GM19238 (cell line): ENCODE results near the gene TMEM208.

Source experiments
- DNase-seq: peaks from one replicate; pipeline ENCODE4 v3.0.0; 2011; ENCODE audit warnings: low spot score; ENCODE audit not compliant: insufficient read length

TMEM208 gene

DNA sequence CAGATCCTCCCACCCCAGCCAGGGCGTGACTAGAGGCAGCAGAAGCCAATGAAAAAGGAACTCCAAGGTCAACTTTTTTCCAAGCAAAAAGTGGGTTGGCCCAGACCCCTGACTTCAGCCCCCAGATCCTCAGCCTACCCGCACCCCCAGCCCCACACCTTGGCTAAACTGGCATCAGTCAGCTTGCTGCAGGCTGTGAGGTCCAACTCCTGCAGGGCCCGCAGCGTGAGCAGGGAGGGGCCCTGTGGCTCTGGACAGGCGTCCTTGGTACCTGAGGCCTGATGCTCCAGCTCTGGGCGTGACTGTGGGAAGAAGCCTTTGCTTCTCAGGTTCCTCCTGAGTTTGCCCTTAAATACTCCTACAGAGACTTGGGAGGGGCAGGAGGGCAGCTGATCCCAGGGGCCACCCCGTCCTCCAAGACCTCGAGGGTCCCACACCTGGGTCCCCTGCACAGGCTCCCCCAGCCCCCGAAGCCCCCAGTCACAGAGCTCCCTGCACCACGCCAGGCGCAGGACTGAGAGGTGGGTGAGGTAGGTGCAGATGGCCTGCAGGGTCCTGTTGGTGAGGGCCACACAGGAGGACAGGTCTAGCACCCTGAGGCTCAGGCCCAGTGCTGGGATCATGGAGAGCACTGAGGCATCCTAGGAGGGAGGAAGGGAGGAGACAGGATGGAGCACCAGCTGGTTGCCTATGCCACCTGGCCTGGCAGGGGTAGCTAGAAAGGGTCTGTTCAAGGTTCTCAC is 18.6 kb upstream of the TMEM208 start:
- DNase-seq = no peak

DNA sequence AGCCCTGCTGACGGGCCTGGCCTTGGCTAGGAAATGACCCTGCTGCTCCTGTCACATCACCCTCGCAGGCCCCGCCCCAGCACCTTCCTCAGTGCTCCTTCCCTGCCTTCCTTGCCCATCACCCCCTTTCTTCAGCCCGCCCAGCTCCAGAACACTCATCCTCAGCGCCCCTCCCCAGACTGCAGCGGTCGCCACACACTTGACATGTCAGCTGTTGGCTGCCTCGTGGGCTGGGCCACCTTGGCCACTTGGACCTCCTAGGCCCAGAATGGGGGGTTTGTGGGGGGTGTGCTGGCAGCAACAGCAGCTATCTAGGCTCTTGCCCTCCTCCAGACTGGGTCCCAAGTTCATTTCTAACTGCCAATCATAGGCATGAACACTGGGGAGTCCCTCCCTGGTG is 17.4 kb upstream of the TMEM208 start:
- DNase-seq = no peak

DNA sequence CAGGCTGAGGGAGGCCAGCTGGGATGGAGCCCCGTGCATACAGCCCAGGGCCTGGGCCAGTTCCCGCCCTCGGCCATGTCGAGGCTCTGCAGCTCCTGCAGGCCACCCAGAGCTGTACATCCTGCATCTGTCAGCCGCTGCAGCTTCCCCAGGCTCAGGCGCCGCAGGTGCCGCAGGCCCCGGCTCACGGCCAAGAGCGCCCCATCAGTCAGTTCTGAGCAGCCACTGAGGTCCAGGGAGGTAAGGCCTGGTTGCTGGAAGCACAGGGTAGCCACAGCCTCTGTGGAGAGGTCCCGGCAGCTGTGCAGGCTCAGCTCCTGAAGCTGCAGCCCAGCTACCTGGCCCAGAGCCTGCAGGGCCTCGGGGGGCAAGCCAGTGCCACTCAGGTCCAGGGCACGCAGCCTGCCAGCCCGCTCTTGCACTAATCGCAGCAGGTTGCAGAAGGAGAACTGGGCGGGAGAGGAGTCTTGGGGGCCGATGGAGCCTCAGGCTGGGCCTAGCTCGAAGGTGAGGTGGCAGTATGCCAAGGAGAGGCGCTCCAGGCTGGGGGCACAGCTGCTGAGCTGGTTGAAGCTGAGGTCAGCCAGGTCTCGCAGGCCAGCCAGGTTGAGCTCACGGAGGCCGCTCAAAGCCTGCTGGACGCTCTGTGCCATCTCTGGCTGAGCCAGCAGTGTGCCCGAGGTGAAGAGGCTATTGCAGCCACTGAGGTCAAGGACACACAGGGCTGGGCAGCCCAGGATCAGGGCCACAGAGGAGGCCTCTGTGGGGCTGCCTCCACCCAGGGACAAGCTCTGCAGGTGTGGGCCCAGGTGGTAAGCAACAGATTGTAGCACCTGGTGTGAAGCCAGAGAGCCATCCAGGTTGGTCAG is 16.6 kb upstream of the TMEM208 start:
- DNase-seq = no peak

DNA sequence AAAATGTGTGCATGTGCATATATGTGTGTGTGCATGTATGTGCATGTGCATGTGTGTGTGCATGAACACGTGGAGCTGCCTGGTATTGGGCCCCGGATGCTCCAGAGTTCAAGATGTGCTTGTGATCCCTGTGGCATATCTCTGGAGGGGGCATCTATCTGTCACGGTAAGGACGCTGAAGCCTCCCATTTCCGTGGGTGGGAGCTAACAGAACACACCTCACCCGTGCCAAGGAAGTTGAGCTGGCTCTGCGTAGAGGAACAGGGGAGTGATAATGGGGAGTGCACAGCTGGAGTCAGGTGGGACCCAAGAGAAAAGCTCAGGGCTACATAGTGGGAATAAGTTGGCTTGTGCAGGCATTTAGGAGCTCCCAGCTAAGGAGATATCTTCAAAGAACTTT is 15.3 kb upstream of the TMEM208 start:
- DNase-seq = no peak

DNA sequence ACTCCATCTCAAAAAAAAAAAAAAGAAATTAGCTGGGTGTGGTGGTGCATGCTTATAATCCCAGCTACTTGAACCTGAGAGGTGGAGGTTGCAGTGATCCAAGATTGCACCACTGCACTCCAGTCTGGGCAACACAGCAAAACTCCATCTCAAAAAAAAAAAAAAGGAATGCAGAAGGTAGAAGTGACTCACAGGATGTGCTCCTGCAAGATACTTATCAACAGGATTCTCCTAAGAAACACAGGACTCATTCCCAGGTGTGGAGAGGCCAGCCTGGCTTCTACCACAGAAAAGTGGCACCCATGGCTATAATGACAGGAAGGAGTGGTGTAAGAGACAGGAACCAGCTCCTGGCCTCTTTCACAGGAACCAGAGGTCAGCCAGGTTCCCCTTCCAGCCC is 14.2 kb upstream of the TMEM208 start:
- no peak for DNase-seq

DNA sequence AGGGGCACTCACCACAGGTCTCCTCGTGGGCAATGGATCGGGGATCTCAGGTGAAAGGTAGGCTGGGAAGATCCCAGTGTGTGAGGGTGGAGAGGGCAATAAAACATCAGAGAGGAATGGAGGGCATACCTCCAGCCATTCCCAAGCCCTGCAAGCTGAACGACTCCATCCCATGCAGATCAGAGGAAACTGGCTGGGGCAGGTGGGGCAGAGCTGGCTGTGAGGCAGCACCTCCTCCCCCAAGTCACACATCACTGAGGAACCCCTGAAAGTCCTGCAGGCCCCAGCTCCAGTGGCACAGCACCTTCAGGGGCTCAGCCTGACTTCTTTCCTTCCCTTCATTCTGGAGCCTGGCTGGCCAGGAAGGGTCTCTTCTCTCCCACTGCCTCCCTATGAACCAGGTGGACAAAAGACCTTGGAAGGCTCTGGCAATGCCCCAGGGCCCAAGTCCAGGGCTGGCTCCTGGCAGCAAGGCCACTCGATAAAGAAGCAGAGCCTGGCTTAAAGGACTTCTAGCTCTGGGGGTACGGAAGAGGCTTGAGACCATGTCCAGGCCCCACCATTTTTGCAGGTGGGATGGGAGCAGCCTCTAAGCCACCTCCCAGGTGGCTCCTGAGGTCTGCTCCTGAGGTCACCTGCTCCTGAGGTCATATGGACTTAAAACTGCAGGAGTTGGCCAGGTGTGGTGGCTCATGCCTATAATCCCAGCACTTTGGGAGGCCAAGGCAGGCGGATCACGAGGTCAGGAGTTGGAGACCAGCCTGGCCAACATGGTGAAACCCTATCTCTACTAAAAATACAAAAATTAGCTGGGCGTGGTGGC is 13.5 kb upstream of the TMEM208 start:
- no peak for DNase-seq

DNA sequence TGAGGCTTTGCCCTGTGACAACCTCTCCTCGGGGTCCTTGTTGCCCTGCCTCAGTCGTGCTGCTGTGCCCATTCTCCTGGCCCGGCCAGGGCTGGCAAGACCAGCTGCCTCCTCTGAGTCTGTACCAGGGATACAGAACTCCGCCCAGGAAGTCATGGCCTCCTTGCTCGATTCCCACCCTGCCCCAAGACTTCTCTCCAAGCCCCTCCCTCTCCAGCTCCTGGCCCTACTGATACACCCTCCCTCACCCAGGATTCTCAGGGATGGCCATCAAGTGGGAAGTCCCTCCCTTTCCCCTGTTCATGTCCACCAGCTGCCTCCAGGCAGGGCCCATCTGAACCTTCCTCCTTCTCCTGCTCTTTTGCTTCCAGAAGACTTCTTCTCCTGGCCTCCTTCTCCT is 11.2 kb upstream of the TMEM208 start:
- no peak for DNase-seq

DNA sequence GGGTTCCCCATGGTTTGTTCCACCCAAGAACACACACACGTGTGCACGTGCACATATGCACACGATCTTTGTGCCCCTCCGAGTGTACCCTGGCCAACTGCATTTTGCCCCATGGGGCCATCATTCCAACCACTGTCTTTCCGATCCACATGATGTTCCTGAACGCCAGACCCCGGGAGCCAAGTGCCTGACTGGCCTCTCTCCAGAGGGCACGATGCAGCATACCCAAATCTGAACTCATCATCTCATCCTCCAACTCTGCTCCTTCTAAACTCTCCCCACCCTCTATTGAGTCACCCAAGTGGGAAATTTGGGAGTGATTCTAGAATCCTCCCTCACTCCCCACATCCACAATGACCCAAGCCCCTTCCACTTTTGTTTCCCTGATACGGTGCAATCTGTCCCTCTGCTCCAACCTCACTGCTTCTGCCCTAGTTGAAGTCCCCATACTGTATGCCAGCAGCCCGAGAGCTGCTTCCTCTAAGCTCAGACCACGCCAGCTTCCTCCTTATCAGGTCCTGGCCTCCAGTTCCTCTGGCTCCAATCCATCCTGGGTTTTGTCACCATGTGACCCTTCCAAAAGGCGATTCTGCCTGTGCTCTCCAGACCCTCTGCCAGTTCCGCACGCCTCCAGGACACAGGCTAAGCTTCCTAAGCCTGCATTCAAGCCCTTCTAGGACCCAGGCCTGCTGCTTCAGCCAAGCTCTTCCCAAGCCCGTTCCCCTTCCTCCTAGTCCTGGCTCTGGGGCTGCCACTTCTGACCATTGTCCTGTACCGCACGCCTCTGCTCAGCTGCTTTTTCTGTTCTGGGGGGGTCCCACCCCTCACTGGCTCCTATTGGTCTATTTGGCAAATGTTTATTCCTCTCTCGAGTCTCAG is 10.1 kb upstream of the TMEM208 start:
- no peak for DNase-seq

DNA sequence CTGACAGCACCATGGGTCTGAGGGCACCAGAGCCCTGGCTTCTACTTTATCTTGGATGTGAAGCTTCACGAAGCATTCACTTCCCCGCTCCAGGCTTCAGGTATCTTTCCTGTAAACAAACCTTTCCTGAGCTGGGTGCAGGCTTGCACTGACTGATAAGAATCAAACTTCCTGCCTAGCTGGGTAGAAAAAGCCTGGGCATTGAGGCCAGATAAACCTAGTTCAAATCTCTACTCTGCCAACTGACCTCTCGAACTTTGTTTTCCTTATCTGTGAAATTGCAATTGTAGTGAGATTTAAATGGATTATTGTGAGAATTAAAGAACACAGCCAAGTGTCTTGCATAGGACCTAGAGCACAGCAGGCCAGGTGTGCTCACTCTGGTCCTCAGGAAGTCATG is 2.9 kb upstream of the TMEM208 start:
- no peak for DNase-seq

DNA sequence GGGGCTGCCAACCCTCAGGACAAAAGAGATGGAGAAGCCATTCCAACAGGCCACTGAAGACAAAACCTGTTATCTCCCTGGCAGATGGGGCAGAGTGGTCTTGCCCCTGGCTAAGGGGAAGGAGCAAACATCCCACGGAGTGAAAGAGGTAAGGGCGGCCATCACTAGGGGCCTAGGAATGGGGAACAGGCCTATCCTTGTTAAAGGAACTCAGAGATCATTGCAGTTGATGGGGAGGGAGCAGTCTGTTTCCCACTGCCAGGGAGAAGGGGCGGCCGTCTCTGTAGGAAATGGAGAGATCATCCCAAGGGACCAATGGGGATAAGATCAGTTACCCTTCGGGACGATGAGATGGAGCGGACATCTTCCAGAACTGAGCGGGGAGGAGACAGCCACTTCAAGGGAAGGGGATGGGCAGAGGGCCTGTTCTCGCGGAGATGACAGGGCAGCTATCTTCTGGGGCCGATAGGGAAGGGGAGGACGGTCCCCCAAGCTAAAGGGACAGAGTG is 581 bp upstream of the TMEM208 start:
- DNase-seq = no peak

DNA sequence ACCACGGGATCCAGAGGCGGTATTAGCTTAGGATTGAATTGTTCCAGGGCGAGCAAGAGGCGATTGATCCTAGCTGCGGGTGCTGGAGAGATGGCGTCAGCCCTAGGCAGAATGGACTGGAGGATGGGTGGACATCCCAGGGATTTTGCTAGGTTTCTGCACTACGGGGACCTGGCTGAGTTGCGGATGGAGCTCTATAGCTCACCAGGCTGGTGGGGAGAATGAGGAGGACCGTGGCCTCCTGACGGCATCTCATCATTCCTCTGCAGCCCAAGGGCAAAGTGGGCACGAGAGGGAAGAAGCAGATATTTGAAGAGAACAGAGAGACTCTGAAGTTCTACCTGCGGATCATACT is 614 bp downstream of the TMEM208 start:
- DNase-seq = no peak

DNA sequence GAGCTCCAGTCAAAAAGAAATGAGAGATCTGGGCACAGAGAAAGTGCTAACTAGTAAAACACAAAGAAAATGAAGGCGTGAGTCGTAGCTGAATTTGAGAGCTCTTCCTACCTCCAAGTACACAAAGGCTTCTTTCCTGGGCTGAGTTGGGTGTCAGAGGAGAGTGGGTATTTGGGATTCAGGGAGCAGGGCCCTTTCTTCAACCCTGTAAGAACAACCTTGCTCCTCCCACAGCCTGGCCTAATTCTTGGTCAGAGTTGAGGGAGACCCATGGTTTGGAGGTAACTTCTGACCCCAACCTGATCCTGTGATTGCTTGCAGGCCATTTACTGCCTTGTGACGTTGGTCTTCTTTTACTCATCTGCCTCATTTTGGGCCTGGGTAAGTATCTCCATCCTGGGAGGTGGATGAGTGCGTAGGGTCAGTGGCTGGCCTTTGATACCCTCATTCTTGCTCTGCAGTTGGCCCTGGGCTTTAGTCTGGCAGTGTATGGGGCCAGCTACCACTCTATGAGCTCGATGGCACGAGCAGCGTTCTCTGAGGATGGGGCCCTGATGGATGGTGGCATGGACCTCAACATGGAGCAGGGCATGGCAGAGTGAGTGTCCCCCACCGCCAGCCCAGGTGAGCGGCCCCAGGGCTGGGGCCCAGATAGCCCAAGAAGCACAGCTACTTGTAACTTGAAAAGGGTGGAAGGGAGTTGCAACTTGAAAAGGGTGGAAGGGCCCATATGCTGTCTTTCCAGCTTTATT is 1.3 kb downstream of the TMEM208 start:
- no peak for DNase-seq

DNA sequence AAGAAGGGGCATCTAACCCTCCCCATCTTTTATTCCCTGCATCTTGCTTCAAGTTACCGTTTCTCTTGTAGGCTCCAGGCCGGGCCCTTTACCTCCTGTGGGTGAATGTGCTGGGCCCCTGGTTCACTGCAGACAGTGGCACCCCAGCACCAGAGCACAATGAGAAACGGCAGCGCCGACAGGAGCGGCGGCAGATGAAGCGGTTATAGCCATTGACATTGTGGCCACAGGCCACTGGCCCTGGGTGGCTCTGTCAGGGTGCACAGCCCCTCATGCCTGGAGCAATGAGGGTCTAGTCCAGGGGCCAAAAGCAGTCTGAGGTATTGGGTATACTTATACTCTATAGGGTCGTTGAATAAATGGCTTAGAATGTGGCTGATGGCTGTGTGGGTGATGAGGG is 2.0 kb downstream of the TMEM208 start:
- DNase-seq = no peak

DNA sequence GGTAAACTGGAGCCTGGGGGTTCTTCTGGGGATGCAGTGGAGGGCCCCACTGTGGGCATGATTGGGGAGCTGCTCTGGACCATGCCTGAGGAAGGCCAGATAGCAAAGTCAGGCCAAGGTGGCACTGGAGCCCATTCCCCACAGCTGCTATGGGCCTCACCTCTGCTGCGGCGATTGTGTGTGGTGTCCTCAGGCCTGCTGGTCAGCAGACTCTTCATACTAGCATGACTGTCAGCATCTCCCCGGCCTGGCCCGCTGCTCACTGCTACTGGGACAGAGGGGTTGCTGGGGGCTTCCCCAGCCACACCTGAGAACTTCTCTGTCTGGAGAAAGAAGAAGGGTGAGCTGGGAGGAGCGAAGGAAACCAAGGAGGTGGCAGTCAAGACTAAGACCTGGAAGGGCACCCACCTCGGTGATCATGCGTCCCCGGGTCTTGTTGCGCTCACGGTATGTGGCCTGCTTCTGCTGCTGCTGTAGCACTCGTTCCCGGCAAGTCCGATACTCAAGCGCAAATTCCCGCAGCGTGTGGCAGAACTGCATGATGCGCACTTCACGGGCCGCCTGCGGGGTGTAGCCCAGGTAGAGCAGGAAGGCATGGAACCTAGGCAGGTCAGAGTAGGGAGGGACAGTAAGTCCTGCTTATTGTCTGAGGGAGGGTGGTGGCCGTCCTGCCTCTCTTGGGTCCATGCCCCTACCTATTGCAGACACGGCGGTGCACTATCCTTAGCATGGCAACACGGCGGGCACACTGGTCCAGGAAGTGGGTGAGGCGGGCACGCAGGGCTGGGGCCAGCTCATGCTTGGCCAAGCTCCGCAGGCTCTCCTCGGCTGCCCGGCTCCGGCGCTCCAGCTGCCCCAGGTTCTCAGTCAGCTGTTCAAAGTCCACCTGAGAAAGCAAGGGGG is 3.2 kb downstream of the TMEM208 start:
- no peak for DNase-seq

DNA sequence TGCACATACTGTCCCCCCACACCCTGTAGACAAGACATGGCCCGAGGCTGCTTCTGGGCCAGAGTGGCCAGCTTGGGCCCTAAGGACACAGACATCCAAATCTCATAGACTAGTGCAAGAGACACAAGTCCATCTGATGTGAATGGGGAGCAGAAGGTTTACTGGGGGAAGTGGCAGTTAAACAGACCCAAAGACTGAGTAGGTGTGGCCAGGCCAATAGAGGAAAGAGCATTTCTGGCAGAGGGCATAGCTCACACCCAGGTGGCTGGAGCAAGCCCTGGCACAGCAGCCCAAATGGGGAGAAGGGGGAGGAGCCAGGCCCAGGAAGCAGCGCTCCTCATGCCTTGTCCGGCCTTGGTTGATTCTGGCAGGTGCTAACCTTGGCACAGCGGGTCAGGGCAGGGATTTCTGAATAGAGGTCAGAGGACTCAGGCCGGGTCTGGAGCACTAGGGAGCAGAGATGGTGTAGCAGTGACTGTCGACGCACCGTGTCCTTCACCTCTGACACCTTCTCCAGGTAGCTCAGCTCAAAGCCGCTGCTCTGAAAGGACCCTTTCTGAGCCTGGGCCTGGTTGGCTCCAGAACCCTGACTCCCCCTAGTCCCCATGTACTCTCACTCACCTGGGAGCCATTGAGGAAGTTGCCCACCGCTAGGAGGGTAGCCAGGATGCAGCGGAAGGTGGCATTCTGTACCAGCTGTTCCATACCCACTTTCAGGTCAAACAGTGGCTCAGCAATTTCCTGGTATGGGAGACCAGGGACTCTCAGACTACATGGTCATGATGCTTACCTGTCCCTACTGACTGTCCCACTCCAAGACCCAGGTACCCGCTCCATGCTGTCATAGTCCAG is 4.1 kb downstream of the TMEM208 start:
- no peak for DNase-seq

DNA sequence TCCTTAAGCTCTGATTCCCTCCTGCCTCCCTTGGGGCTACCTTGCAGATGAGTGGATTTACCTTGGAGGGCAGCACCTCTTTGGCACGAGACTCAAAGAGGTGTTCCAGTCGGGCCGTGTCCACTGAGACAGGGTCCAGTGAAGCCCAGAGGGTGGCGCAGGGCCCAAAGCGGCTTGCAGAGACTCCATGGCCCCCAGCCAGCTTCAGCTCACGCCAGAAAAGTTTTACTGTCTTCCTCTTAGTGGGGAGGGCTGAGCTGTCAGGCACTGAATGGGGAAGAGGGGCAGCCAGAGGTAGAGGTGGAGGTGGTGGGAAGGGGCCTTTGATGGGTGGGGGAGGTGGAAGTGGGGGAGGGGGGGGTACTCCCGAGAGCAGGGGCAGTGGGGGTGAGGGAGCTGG is 6.7 kb downstream of the TMEM208 start:
- DNase-seq = no peak

DNA sequence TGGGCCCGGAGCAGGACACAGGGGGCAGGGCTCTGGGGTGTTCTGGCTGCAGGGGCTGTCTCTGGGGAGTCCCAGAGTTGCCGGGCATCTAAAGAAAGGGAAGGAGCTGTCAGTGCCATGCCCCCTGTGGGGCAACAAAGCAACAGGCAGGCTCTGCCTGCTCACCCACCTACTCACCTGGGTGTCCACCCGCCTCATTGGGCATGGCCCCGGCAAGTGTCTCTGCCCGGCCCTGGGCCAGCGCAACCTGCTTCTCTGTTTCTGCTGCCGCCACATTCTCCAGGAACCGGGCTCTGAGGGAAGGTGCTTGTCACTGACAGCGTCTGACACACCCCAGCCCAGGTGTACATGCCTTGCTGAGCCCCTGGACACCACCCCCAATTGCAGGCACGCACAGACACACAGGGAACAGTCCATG is 7.3 kb downstream of the TMEM208 start:
- no peak for DNase-seq
